Subcutaneous adipose tissue (tissue), 4 donors: ENCODE results near the gene SNTG2. TPM values are rescaled to one million over a fixed set of nuclear protein-coding genes. Genes with fewer than 3 reads are reported as not detected.

Experiments
- CTCF ChIP-seq: fragments of 450-650 bp; IDR thresholded peaks from one replicate; pipeline ENCODE4 v1.5.1; 2016; ENCODE audit warnings: low read depth, mild to moderate bottlenecking, control low read depth, antibody characterized with exemption, moderate library complexity
- total RNA-seq, 4 donors: library from RNA; depleted of rRNA; stranded (reverse); fragments of >200 nt; gene quantifications; one replicate each; pipeline ENCODE4 v1.1.0, GENCODE V29; 2016

SNTG2 gene
- total RNA-seq, 4 donors from 2014 or later: 4.2 to 17.4 (median 11.3) TPM

- TF ChIP-seq CTCF: no peak
Measured at GRCh38 chr2:1147873-1148612, 197.4 kb downstream of the SNTG2 start.

GRCh38 chr2:1150724-1151511 is 200.3 kb downstream of the SNTG2 start:
- TF ChIP-seq CTCF: no peak

GRCh38 chr2:1152375-1152774 is 201.7 kb downstream of the SNTG2 start:
- TF ChIP-seq CTCF: no peak

GRCh38 chr2:1153920-1154319 is 203.3 kb downstream of the SNTG2 start:
- TF ChIP-seq CTCF: no peak

- no peak for TF ChIP-seq CTCF
Measured at GRCh38 chr2:1154710-1155594, 204.3 kb downstream of the SNTG2 start.

GRCh38 chr2:1156059-1156458 is 205.4 kb downstream of the SNTG2 start:
- no peak for TF ChIP-seq CTCF

- TF ChIP-seq CTCF: no peak
Measured at GRCh38 chr2:1156531-1156930, 205.9 kb downstream of the SNTG2 start.
